NCI-H1417 (cell line): ENCODE data around the gene LMNTD2.
A peak's percentile ranks its signal among the peaks of the same experiment; 100 is the strongest.

ENCODE experiments used
- DNase-seq, 3 experiments: peaks; one replicate each; lab custom pipeline; 2025; lab: John Stamatoyannopoulos, UW

Gene LMNTD2

DNA sequence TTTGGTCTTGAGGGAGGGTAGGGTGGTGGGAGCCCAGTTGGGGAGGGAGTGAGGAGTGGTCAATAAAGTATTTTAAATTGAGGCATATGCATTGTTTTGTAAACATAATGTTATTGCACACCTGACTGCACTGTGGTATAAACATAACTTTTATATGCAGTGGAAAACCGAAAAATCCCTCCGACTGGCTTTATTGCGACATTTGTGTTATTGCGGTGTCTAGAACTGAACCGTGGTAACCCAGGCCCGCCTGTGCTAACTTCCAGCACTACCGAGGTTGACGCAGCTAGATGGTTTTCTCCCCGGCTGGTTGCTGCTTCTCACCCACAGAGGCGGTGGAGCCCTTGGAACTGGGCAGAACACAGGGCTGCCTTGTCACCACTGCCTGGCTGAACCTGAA, 45.9 kb downstream of the LMNTD2 start:
- DNase-seq, result no peak

DNA sequence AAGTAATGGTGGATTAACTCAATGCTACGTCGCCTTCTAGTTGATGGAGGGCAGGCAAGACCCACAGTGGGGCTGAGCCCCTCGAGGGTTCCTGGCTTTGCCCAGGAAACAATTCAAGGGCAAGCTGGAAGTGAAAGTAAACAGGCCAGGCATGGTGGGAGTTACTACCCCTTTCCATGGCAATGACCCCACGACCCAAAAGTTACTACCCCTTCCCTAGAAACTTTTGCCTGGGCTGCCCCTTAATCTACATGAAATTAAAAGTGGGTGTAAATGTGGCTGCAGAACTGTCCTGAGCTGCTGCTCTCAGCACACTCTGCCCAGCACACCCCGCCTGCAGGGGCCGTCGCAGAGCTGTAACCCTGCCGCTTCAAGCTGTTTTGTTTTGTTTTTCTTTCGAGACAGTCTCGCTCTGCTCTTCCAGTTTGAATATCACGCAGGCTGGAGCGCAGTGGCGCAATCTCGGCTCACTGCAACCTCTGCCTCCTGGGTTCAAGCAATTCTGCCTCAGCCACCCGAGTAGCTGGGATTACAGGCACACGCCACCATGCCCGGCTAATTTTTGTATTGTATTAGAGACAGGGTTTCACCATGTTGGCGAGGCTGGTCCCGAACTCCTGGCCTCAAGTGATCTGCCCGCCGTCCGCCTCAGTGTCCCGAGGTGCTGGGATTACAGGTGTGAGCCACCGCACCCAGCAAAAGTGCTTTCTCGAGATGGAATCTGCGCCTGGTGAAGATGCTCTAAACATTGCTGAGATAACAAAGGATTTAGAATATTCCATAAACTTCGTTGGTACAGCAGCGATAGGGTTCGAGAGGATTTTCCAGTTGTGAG, 47.6 kb downstream of the LMNTD2 start:
- no peak for DNase-seq

GRCh38 chr11:508956-509355, 51.6 kb downstream of the LMNTD2 start:
- no peak for DNase-seq

DNA sequence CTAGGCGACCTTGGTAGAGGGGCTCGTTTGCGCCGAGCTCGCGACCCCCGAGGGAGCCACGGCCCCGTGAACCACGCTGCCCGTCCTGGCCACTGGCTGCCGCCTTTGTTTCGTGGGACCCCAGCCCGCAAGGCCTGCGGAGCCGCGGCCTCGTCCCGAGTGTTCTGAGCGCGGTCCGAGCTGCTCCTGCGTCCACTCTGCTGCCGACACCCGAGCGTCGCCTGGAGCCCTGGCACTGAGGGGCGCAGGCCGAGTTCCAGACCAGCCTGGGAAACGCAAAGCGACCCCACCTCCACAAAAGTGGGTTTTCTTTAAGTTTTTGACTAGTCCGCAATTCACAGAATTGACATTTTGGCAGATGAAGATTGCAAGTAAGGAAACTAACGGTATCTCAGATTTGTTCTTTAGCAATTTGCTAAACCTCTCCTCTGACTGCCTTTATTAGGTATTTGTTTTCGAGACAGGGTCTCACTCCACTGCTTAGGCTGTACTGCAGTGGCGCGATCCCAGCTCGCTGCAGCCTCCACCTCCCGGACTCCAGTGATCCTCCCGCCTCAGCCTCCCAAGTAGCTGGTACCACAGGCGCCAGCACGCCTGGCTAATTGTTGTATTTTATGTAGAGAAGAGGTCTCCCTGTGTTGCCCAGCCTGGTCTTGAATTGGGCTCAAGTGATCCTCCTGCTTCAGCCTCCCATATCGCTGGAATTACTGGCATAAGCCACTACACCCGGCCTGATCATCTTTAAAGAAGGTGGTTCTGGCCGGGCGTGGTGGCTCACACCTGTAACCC, 52.6 kb downstream of the LMNTD2 start:
- peak in 1 of 3 experiments; percentile 65 for DNase-seq

DNA sequence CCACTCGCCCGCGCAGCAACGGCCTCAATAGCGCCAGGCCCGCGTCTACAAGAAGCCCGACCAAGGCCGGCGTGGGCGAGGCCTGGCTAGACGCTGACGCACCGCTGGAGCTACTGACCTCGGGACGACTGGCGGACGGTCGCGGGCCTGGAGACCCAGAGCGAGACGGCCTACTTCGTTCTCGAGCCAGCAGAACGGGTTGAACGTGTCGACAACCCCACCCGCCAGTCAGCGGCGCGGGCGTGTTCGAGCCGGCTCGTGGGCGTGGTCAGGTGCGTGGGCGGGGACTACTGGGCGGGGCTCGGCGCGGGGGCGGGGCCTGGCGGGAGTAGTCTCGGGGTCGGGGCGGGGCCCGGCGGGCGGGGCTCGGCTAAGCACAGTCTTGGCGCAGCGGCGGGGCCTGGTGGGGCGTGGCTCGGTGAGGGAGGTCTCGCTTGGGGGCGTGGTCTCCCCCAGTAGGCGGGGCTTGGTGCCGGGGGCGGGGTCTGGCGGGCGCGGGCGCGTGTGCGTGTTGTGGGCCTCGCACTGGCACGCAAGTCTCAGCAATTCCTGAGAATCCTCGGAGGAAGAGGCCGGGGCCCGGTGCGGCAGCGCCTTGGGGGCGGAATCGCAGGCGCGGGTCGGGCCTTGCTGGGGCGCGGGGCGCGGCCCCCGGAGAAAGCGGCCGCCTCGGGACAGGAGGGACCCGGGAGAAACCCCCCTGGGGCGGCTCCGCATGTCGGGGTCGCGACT, 53.4 kb downstream of the LMNTD2 start, which contains the start of gene RNH1:
Gene RNH1 (minus strand): TSS at position 248 of the 732 bp plus-strand sequence. CDS start 5,080 bp downstream, outside the sequence.
- peak; percentile 92 to 96 (median 95) for DNase-seq

DNA sequence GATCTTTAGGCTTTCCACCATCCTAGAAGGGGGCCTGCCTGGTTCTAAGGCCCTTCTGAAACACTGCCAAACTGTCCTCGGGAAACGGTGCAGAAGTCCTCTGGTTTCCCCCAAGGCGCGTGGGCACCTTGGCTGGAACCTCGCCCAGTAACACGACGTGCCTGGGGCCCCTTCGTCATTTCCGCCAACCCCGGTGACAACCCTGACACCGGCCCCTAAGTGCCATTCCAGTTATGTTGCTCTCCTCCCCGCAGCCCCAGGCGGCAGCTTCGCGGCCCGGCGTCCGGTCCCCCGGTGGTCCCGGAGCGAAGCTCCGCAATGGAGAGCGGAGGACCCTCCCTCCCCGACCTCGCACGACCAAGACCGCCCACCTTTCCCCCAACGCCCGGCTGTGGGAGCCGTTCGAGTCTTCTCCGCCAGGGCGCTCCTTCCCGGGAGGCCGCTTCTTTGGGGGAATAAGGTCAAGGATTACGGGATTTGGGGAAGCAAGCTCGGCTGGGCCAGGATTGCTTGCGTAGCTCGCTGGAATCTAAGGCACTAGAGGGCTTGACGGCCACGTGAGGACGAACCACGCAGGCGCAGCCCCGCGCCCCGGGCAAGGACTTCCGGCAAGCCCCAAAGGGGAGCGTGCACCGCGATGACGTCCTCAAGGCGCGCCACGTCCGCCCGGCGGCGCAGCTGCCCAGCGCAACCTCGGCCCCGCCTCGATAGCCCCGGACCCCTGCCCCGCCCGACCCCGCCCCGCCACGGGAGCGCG, 54.1 kb downstream of the LMNTD2 start:
- DNase-seq, result peak; percentile 92 to 98 (median 96)

- DNase-seq, result no peak
Measured at GRCh38 chr11:504994-505344, 55.6 kb downstream of the LMNTD2 start.
